ENCODE data around the gene SUPT6H. TPM values are rescaled to one million over a fixed set of nuclear protein-coding genes. Genes with fewer than 3 reads are reported as not detected.
A peak's percentile ranks its signal among the peaks of the same experiment; 100 is the strongest.

Gene SUPT6H
- total RNA-seq, 1 experiment from 2014 or later = 61.3 TPM

GRCh38 chr17:28725660-28726225 is 63.7 kb downstream of the SUPT6H start (continued):
- peak; percentile 36; the same call in 1 of the 2 replicates for TF ChIP-seq ZNF281 (CRISPR knock-in tag; IDR thresholded peaks at IDR 0.05)
- no peak for TF ChIP-seq ZNF425 (CRISPR knock-in tag; conservative IDR thresholded peaks at IDR 0.05)
- TF ChIP-seq FOXJ3 (CRISPR knock-in tag; IDR thresholded peaks at IDR 0.05; ENCODE audit: borderline replicate concordance) = no peak
- no peak for TF ChIP-seq ETV6 (CRISPR knock-in tag; IDR thresholded peaks at IDR 0.05)
- no peak for TF ChIP-seq ZNF317 (CRISPR knock-in tag; IDR thresholded peaks at IDR 0.05; ENCODE audit: borderline replicate concordance, low read depth)
- TF ChIP-seq ZBTB21 (CRISPR knock-in tag; IDR thresholded peaks at IDR 0.05; ENCODE audit: borderline replicate concordance) = 0 out of 2 replicates have a peak, but pooled peaks have one; percentile 53
- TF ChIP-seq CREB1 (CRISPR knock-in tag; IDR thresholded peaks at IDR 0.05) = peak; percentile 60; the same call in 1 of the 2 replicates
- TF ChIP-seq ATF1 (CRISPR knock-in tag; IDR thresholded peaks at IDR 0.05) = 0 out of 2 replicates have a peak, but pooled peaks have one; percentile 13
- no peak for TF ChIP-seq ZNF121 (CRISPR knock-in tag; IDR thresholded peaks at IDR 0.05)
- TF ChIP-seq NR1H2 (CRISPR knock-in tag; IDR thresholded peaks at IDR 0.05) = no peak
- peak; percentile 95 for TF ChIP-seq ZNF416 (CRISPR knock-in tag; IDR thresholded peaks at IDR 0.05)
- TF ChIP-seq USF1 (CRISPR knock-in tag; IDR thresholded peaks at IDR 0.05) = peak; percentile 52
- TF ChIP-seq PRDM15 (CRISPR knock-in tag; IDR thresholded peaks at IDR 0.05) = no peak
- TF ChIP-seq JUN (CRISPR knock-in tag; IDR thresholded peaks at IDR 0.05) = peak; percentile 74
- no peak for TF ChIP-seq ATF6 (CRISPR knock-in tag; IDR thresholded peaks at IDR 0.05)
- no peak for TF ChIP-seq ZNF219 (CRISPR knock-in tag; IDR thresholded peaks at IDR 0.05; ENCODE audit: borderline replicate concordance)
- no peak for TF ChIP-seq TP53 (CRISPR knock-in tag; IDR thresholded peaks at IDR 0.05)
- no peak for TF ChIP-seq ZNF396 (CRISPR knock-in tag; IDR thresholded peaks at IDR 0.05; ENCODE audit: borderline replicate concordance)
- TF ChIP-seq ZSCAN18 (CRISPR knock-in tag; IDR thresholded peaks at IDR 0.05) = no peak
- no peak for TF ChIP-seq CBFB (CRISPR knock-in tag; IDR thresholded peaks at IDR 0.05; ENCODE audit: low read depth)
- no peak for TF ChIP-seq HMGA2 (CRISPR knock-in tag; IDR thresholded peaks at IDR 0.05)
